ENCODE data around the gene NAALADL2.
"Not testable (repeated sequence)": the region's sequence is repeated elsewhere in the genome, so short reads cannot be mapped to it uniquely, and the experiment has no call there.

NAALADL2 gene

DNA sequence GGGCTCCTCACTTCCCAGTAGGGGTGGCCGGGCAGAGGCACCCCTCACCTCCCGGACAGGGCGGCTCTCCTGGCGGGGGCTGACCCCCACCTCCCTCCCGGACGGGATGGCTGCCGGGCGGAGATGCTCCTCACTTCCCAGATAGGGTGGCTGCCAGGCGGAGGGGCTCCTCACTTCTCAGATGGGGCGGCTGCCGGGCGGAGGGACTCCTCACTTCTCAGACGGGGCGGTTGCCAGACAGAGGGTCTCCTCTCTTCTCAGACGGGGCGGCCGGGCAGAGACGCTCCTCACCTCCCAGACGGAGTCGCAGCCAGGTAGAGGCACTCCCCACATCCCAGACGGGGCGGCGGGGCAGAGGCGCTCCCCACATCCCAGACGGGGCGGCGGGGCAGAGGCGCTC is 273.6 kb downstream of the NAALADL2 start:
- DNase-seq (ENCODE audit: low spot score), result not testable (repeated sequence)

DNA sequence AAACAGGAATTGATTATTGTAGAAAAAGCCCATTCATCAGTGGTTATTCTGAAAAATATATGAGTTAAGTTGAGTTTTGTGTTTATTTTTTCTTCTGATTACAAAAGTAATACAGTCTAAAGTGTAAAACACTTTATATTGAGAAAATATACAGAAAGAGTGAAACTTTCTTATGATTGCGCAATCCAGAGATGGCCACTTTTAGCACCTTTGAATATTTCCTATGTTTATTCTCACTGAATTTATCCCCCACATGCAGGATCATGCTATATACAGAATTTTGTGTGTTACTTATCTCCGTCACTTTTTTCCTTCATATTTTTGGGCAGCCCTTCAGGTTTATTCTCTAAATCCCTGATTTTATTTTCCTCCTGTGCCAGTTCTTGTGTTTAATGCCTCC is 285.2 kb downstream of the NAALADL2 start:
- no peak for DNase-seq (ENCODE audit: low spot score)

DNA sequence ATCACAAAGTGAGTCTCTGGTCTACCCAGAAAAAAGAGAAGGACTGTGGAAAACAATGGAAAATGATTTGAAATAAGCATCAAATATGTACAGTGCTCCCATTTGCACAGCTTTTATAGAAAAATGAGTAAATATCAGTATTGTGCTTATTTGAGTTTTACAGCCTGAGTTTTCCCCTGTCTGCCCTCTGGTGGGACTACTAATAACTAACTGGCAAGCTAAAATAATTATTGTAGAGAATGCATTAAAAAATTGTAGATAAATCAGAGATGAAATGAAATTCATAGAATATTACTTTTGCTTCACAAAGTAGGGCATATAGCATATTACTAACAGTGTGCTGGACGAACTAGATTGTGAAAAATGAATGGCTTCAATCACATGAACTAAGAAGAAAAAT is 287.1 kb downstream of the NAALADL2 start:
- no peak for DNase-seq (ENCODE audit: low spot score)

DNA sequence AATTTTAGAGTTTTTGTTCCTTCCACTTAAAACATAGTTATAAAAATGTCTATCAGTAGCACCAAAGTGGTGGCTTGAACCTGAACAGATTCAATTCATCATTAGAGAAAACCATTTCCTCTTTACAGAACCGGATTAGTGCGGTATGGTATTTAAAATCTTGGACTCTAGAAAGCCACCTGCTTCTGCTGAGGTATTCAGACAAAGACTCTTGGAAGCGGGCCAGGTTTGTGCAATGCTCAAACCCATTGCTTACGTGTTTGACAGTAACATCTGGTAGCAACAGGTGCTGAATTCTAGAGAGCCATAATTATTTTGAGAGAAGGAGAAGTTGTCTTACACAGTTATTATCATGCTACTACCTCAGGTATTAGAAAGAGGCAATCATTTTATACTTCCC is 290.5 kb downstream of the NAALADL2 start:
- DNase-seq (ENCODE audit: low spot score), result no peak

DNA sequence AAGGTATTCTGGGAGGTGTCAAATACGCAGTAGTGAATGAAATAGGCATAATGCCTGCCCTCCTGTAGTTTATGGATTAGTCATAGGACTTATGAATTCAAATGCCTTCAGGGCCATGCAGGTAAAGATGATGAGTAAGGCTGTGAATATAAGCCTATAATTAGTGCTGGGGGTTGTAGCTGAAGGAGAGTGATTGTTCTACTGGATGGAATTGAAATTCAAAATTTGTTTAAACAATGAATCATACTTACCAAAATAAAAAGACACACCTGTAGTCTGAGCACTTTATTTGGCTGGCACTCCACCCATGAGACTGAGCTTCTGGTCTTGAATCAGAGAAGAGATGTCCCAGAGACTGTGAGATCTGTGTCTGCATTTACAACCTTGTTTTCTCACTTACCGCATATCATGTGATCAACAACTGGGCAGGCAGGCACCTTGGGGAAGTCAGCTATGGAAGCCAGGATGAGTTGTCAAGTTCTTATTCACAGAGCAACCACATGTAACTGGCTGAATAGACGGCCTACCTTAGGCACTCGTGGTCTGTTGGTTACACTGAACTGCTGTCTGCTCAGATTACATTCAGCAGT is 291.8 kb downstream of the NAALADL2 start:
- DNase-seq (ENCODE audit: low spot score), result no peak

DNA sequence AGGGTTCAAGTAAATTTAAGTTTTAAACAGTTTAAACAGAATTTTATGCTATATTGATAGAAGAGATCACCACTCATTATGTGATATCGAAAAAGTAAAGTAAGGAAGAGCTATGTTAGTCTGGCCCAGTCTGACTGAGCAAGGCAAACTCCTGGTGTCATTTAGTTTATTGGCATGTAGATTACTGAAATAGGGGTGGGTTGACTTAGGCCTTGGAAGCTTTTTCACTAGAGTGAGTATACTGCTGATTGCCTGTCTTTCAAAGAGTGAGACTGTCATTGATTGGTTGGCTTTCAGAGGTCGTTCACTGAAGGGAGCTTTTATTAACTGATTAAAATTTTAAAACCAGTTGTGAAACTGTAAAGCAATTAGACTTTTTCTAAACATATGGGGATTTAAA is 294.5 kb downstream of the NAALADL2 start:
- no peak for DNase-seq (ENCODE audit: low spot score)

DNA sequence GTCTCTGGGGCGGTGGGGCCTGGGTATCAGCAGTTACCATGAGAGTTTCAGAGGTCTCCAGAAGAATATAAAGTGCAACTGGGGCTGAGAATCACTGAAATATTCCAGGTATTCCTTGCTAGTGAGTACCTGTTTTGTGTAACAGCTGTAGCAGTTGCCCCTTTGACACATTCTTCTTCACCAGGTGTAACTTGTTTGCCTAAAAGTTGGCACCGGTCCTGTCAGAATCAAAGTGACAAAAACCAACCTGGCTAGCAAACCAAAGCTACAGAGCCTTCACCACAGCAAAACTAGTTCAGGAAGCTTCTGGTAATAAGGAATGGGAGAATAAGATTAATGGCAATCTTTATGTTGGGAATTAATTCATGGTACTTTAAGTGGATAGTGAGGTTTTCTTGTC is 296.0 kb downstream of the NAALADL2 start:
- no peak for DNase-seq (ENCODE audit: low spot score)

DNA sequence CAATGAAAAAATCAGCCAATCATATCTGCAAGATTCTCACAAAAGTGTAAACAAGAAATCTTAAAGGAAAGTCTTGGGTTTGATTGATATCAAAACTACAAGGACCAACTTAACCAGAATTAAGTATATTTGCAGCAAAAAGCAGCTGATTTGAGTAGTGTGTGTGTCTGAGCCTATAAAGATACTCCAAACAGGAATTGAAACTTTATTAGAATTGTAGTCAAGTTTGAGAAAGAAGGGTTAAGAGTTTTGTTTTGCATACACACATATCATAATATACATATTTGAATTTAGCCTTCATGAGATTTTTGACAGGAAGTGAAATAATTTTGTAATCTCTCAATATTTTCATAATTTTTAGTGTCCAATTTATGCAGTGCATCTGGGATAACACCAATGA is 300.1 kb downstream of the NAALADL2 start:
- DNase-seq (ENCODE audit: low spot score), result no peak

DNA sequence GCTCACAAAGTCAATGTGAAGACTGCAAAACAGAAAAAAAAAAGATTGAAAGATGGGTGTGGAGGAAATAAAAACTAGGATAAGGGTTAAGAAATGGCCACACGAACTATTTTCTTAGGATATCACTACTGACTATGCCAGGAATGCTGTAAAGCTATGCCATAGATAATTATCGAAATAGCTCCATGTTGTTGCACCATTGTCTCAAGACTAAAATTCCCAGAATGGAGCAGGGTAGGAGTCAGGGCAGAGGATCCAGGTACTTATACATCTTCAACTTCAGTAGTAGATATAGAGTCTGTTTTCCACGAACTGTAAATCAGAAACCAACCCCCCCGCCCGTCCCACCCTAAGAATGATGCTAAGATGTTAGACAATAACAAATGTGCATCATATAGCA is 302.2 kb downstream of the NAALADL2 start:
- DNase-seq (ENCODE audit: low spot score), result no peak

DNA sequence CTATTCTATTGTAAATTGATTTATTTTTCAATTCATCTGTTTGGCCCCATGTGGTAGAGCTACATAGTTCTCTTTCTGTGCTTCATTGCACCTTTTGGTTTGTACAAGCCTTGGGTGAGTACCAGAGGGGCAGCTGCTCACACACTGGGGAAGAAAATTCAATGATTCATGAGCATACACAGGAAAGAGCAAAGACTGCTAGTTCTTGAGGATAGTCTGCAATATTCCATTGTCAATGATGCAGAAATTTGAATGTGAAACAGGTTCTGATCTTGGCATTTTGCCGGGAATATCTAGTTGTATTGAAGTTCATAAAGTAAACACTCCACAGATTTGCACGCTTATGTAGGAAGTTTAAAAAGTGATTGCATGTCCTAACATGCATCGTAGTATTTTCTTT is 304.6 kb downstream of the NAALADL2 start:
- no peak for DNase-seq (ENCODE audit: low spot score)

DNA sequence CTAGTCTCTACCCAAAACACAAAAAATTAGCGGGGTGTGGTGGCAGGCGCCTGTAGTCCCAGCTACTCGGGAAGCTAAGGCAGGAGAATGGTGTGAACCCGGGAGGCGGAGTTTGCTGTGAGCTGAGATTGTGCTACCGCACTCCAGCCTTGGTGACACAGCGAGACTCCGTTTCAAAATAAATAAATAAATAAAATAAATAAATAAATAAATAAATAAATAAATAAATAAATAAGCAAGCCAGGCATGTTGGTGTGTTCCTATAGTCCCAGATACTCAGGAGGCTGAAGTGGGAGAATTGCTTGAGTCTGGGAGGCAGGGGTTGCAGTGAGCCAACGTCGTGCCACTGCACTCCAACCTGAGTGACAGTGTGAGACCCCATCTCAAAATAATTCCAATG is 314.0 kb downstream of the NAALADL2 start:
- DNase-seq (ENCODE audit: low spot score), result not testable (repeated sequence)

DNA sequence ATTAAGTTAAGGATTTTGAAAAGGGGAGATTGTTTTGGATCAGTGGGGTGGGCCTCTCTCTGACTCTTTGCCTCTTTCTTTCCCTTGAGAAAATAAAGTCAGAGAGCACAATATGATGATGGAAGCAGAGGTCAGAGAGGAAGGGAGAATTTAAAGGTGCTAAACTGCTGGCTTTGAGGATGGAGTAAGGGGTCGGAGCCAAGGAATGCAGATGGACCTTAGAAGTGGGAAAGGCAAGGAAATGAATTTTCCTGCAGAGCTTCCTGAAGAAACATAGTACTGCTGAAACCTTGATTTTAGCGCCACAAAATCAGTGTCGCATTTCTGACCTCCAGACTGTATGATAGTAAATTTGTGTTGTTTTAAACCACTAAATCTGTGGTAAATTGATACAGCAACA is 317.4 kb downstream of the NAALADL2 start:
- no peak for DNase-seq (ENCODE audit: low spot score)

DNA sequence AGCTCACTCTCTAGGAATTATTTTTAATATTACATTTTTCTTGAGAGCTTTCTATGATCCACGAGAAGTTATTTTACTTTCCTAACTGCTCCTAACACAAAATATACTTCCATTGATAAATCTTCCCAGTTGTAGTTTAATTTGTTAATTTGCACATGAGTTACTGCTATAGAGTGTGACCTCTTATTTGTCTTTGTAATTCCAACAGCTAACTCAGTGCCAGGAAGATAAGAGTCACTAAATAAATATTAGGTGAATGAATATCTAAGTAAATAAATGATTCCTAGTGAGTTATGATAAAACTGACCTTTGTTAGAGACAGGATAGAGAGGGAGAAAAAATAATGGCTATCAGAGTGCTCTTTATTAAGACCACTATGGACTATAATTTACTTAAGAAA is 319.9 kb downstream of the NAALADL2 start:
- no peak for DNase-seq (ENCODE audit: low spot score)

DNA sequence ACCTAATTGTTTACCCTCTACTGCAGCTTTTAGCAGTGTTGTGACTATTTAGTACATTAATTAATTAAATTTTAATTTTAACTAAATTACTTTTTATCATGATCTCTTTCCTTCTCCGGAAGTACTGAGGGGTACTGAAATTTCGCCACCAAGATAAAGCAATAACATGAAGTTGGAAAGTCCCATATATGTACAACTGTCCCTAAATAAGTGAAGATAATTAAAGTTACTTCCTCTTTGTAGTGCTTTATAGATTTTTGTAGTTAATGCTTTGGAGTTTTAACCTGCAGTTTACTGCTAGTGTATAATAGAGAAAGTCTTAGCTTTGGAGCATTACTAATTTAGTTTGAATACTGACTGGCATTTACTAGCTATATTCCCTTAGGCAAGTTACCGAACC is 325.3 kb downstream of the NAALADL2 start:
- DNase-seq (ENCODE audit: low spot score), result no peak

DNA sequence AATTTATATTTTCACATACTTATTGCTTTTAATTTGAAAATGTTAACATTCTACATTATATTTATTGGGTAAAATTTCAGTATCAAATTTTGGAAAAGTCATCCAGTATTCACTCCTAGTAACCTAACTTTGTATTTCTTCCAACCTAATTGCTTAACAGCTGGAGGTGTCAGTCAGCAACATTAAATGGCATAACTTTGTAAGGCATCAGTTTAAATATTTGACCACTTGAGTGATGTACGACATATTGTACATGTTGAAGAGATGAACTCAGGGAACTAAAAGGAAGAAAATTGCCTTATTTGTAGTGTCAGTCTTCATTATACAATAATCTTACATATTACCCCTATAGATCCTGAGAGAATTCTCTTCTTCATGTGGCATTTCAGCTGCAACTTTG is 326.8 kb downstream of the NAALADL2 start:
- DNase-seq (ENCODE audit: low spot score), result no peak

DNA sequence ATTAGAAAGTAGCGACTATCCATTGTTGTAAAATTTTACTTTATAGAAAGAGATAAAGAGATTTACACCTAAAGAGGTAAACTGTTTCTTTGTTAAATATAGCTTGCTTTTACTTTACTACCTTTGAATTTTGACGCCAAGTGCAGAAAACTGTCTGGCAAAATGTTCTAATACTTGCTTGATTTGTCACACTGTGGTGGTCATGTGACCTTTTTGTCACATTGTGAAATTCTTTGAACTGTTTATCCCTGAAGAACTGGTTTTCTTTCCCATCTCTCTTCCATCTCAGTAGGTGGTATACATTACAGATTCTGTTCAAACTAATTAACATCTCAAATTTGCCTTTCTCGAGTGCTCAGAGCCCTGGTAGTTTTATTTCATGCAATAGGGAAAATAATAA is 327.4 kb downstream of the NAALADL2 start:
- DNase-seq (ENCODE audit: low spot score), result no peak

DNA sequence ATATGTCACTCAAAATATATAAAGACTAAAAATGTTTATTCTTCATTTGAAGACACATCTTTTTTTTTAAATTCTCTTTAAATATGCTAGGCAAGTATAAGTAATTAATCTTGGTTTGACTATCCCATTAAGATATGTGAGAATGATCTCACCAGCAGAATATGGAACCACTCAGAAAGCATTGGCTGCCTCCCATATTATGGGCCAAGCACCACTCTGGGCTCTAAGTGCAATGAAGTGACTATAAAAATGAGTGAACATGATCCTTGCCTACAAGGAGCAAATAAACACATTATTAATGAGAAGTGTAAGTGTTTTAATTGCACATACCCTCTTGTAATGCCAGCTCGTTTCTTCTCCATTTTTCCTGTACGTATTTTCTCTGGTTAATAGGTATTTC is 328.5 kb downstream of the NAALADL2 start:
- no peak for DNase-seq (ENCODE audit: low spot score)

DNA sequence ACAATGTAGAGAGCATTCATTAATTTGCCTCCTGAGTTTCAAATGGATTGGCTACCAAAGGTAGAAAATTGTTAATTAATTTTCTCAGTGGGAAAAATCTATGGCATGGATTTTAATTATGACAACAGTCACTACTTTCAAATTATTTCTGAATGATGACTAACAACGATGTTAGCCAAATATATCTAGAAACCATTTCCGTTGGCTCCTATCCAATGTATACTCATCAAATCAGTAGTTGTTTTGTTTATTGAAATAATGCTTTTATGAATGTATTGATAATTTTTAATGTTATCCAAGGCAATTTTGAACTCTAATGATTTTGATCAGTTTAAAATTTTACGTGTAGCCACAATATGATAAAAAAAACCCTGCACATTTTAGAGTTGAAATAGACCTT is 333.4 kb downstream of the NAALADL2 start:
- no peak for DNase-seq (ENCODE audit: low spot score)

DNA sequence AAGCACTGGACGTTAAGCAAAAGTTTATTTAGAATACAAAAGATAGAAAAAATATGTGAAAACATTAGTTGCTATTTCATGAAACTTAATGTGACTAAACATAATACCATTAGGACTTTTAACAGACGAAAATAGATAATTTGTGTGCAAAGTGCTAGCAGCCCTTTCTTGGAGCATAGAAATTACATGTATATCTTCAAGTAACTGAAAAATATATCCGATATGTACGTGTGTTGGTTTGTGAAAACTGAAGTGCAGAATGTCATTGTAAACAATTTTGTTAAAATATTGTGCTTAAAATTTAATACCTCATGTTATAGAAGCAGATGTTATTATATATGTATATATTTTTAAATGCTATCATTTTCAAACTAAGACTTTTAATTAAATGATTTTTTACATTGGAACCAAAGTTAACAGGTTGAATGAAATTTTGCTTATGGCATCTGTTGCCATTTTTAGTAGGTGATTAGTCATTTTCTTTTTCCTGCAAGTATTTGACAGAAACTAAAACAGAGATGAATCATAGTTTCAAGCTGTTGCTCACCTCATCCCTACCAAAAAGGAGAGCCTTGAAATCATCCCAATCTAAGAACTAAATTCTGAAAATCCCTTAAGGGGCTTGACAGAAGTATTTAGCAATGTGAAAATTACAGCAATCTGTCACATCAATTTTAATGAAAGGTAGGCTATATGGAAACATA is 334.8 kb downstream of the NAALADL2 start:
- peak; percentile 19 for DNase-seq (ENCODE audit: low spot score)

DNA sequence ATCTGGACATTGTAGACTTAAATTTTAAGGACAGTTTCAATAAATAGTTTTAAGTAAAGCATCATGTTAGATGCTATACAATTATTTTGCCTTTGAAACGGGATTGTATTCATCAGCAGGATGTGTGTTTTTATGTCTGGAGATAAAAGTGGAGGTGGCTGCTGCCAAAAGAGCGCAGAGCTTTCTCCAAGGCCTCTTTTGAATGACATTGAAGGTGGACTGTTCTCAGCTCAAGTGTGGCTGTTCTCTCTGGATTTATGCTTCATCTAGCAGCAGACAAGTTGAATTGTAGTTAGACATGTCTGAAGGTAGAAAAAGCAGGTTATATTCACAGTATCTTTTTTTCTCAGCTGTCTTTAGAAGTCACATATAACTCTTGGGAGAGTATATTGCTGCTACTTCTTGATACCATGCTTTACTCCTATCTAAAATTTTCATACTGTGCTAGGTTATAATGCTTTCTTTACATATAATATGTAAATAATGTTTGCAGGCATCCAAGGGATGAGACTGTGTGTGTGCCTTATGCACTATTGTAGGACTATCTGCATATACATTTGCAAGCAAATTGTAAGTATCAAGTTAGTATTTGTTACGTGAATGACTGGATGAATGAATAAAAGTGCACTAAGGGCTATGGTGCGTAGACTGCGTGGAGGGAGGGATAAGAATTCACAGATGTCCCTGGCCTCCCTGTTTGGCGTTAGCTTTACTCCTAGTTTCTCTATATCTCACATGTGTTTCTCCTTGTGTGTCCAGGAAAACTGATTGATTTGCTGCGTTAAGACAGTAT is 340.1 kb downstream of the NAALADL2 start:
- no peak for DNase-seq (ENCODE audit: low spot score)

DNA sequence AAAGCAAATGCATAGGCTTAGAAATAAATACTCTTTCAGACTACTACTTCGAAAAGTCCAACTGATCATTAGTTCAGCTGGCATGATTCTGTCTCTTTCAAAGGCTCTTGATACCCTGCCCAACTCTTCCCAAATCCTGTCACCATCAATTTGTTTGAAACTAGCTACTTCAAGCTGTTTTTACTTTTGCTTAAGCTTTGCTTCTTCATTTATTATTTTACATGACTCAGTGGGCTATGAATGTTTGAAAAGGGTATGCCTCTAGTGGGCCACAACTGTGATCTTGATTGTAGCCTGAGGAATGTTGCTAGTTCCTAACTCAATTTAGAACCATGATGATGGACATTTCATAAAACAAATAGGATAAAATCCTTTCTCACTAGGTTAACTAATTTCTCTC is 340.8 kb downstream of the NAALADL2 start:
- no peak for DNase-seq (ENCODE audit: low spot score)

DNA sequence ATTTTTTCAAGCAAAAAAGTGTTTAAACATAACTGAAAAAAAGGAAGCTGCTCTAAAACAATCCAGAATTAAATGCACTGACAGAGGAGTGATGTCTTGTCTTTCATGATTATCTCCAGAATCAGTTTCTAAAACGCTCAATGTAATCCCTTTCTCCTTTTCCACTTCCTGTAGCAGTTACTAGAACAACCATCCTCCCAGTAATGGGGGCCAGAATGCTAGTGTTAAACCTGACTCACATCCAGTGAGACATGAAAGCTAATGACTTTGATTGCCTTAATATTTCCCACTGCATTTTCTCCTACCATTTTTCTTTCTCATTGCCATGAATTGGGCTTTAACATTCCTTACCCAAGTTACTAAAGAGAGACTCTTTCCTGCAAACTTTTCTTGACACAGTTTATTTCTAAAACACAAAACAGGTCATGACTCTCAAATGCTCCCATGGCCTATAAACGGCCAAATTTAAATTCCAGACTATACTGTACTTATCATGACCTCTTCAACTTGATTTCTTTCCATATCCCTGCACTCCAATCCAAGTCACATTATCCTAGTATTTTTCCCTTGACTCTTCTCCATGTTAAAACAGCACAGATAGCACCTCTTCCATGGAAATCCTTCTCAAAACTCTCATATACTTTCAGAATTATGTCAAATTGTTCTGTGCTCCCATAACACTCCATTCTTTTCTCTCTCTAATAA is 341.4 kb downstream of the NAALADL2 start:
- no peak for DNase-seq (ENCODE audit: low spot score)

DNA sequence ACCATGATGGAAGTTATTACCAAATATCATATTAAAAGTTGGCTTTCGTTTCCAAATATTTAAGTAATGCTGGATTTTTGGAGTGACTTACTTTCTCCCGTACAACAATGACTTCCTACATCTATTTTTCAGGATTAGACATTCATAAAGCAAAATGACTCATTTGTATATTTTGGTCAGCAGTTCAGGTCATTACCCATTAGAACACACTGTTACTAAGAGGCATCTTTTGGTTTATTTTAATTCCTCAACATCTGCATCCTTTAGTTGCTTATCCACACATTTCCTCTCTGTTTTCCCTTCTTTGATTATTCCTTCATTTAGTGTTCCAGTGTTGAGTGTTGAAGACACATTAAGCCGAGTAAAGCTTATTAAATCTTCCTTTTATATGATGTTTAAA is 348.2 kb downstream of the NAALADL2 start:
- no peak for DNase-seq (ENCODE audit: low spot score)

Data from activated CD4-positive, alpha-beta T cell treated with anti-CD3 and anti-CD28 coated beads, Interleukin-2, Interleukin-4, amounts not matched to agents 100 ng/mL and 50 ng/mL, durations not matched to agents 16 hours and 8 hours (primary cell).